SK-N-SH treated with all-trans-retinoic acid at 6 μM for 48 hours (cell line): ENCODE data around the gene FYCO1.
"Not testable (repeated sequence)": the region's sequence is repeated elsewhere in the genome, so short reads cannot be mapped to it uniquely, and the experiment has no call there.

Experiments used
- ATAC-seq: fragments of 200-7000 bp; cut with Tn5 transposase; 3 replicates; pipeline ENCODE4 v1.9.1; 2020; ENCODE audit warnings: mild to moderate bottlenecking, moderate library complexity
- ARNTL ChIP-seq: fragments of 450-650 bp; formaldehyde crosslinking; IDR thresholded peaks from 2 replicates; pipeline ENCODE4 v1.5.0; 2020; ENCODE audit warnings: low read depth, mild to moderate bottlenecking, moderate library complexity, borderline replicate concordance
- BACH2 ChIP-seq: fragments of 250-450 bp; sonication (Bioruptor Pico); IDR thresholded peaks from 2 replicates; pipeline ENCODE4 v1.9.0; 2021; ENCODE audit warnings: mild to moderate bottlenecking, borderline replicate concordance
- CREB5 ChIP-seq: fragments of 250-450 bp; sonication (Bioruptor Pico); IDR thresholded peaks from 2 replicates; pipeline ENCODE4 v1.5.1; 2020; ENCODE audit warnings: low read depth, mild to moderate bottlenecking, moderate library complexity
- CSRNP3 ChIP-seq: fragments of 250-450 bp; sonication (Bioruptor Pico); IDR thresholded peaks from 2 replicates; pipeline ENCODE4 v1.5.1; 2021; ENCODE audit warnings: mild to moderate bottlenecking, moderate library complexity
- ESRRG ChIP-seq: fragments of 250-450 bp; sonication (Bioruptor Pico); IDR thresholded peaks from 2 replicates; pipeline ENCODE4 v1.6.1; 2021; ENCODE audit warnings: mild to moderate bottlenecking
- GLIS3 ChIP-seq: fragments of 250-450 bp; sonication (Bioruptor Pico); IDR thresholded peaks from 2 replicates; pipeline ENCODE4 v1.5.0; 2020; ENCODE audit warnings: mild to moderate bottlenecking, moderate library complexity
- ISL1 ChIP-seq: fragments of 250-450 bp; sonication (Bioruptor Pico); IDR thresholded peaks from 2 replicates; pipeline ENCODE4 v2.1.2; 2022; ENCODE audit warnings: mild to moderate bottlenecking, moderate library complexity
- OSR1 ChIP-seq: fragments of 250-450 bp; sonication (Bioruptor Pico); IDR thresholded peaks from 2 replicates; pipeline ENCODE4 v1.8.0; 2022; ENCODE audit warnings: moderate library complexity, mild to moderate bottlenecking, inconsistent platforms
- RARB ChIP-seq: fragments of 250-450 bp; sonication (Bioruptor Pico); IDR thresholded peaks from 2 replicates; pipeline ENCODE4 v1.8.0; 2021; ENCODE audit warnings: mild to moderate bottlenecking, moderate library complexity
- SNAI2 ChIP-seq: fragments of 250-450 bp; sonication (Bioruptor Pico); IDR thresholded peaks from 2 replicates; pipeline ENCODE4 v1.5.0; 2020; ENCODE audit warnings: mild to moderate bottlenecking, moderate library complexity
- TOX ChIP-seq: fragments of 250-450 bp; sonication (Bioruptor Pico); IDR thresholded peaks from 2 replicates; pipeline ENCODE4 v1.8.0; 2021; ENCODE audit warnings: mild to moderate bottlenecking, moderate library complexity, borderline replicate concordance
- TSHZ2 ChIP-seq: fragments of 250-450 bp; sonication (Bioruptor Pico); IDR thresholded peaks from 2 replicates; pipeline ENCODE4 v1.5.0; 2020; ENCODE audit warnings: mild to moderate bottlenecking, moderate library complexity
- ZC3H10 ChIP-seq: fragments of 250-450 bp; sonication (Bioruptor Pico); IDR thresholded peaks from 2 replicates; pipeline ENCODE4 v1.5.1; 2021; ENCODE audit warnings: mild to moderate bottlenecking, moderate library complexity
- ZFP30 ChIP-seq: fragments of 450-650 bp; formaldehyde crosslinking; IDR thresholded peaks from 2 replicates; pipeline ENCODE4 v1.5.0; 2022; ENCODE audit warnings: mild to moderate bottlenecking, moderate library complexity
- ZNF70 ChIP-seq: fragments of 450-650 bp; formaldehyde crosslinking; IDR thresholded peaks from 2 replicates; pipeline ENCODE4 v1.5.0; 2020; ENCODE audit warnings: mild to moderate bottlenecking, moderate library complexity
- ZNF8 ChIP-seq: fragments of 450-650 bp; formaldehyde crosslinking; IDR thresholded peaks from 2 replicates; pipeline ENCODE4 v1.5.0; 2020; ENCODE audit warnings: mild to moderate bottlenecking, moderate library complexity

The FYCO1 gene

GRCh38 chr3:45995236-45996192 is at the start of gene FYCO1:
FYCO1 (minus strand) TSS chr3:45995824; CDS start chr3:45984910, 10,914 bp downstream.
- 0 out of 2 replicates have a peak, but pooled peaks have one; percentile 63 for TF ChIP-seq TSHZ2
- TF ChIP-seq OSR1 (CRISPR knock-in tag): no peak
- peak; percentile 100 for ATAC-seq

GRCh38 chr3:46038916-46039315 is 43.3 kb upstream of the FYCO1 start:
- no peak for ATAC-seq
- TF ChIP-seq SNAI2 (CRISPR knock-in tag): no peak
- no peak for TF ChIP-seq GLIS3 (CRISPR knock-in tag)
- no peak for TF ChIP-seq ZNF70
- no peak for TF ChIP-seq ISL1 (CRISPR knock-in tag)
- TF ChIP-seq ARNTL (CRISPR knock-in tag): no peak
- TF ChIP-seq ZFP30: no peak
- no peak for TF ChIP-seq ZNF8 (CRISPR knock-in tag)

GRCh38 chr3:46038071-46038470 is 42.4 kb upstream of the FYCO1 start:
- ATAC-seq: not testable (repeated sequence)

GRCh38 chr3:46036191-46036590 is 40.6 kb upstream of the FYCO1 start:
- no peak for ATAC-seq
- no peak for TF ChIP-seq ESRRG (CRISPR knock-in tag)
- no peak for TF ChIP-seq ZC3H10 (CRISPR knock-in tag)
- no peak for TF ChIP-seq CREB5
- TF ChIP-seq ISL1 (CRISPR knock-in tag): no peak
- TF ChIP-seq TSHZ2: no peak

- TF ChIP-seq ZNF8 (CRISPR knock-in tag) (no peak), ESRRG (CRISPR knock-in tag) (no peak), CREB5 (no peak), ARNTL (CRISPR knock-in tag) (no peak), CSRNP3 (CRISPR knock-in tag) (no peak), ZC3H10 (CRISPR knock-in tag) (no peak), BACH2 (no peak), TOX (CRISPR knock-in tag) (no peak), RARB (CRISPR knock-in tag) (no peak), SNAI2 (CRISPR knock-in tag) (no peak)
- no peak for ATAC-seq
These were observed 36.1 kb upstream of the FYCO1 start for GRCh38 chr3:46031747-46032146.
